Stimulated activated CD8-positive, alpha-beta memory T cell treated with anti-CD3 and anti-CD28 coated beads, Interleukin-15, amount 100 ng/mL, for 1 hour (primary cell): ENCODE data around the gene HACD1.

ENCODE experiments used
- DNase-seq: peaks from one replicate; pipeline ENCODE4 v3.0.0-alpha.2; 2020; ENCODE audit warnings: low read depth

HACD1 gene

GRCh38 chr10:17617031-17617911, at the start of gene HACD1:
TSS of gene HACD1 (minus strand) at chr10:17617374. CDS start at chr10:17617339, 35 bp downstream.
- no peak for DNase-seq

GRCh38 chr10:17665747-17666146, 48.6 kb upstream of the HACD1 start:
- DNase-seq, result no peak

- DNase-seq, result no peak
Measured at GRCh38 chr10:17663450-17663849, 46.3 kb upstream of the HACD1 start.

GRCh38 chr10:17662193-17663138, 45.3 kb upstream of the HACD1 start:
- DNase-seq, result no peak

- no peak for DNase-seq
Measured at GRCh38 chr10:17661510-17661909, 44.3 kb upstream of the HACD1 start.

GRCh38 chr10:17660921-17661320, 43.7 kb upstream of the HACD1 start:
- DNase-seq, result no peak

GRCh38 chr10:17659365-17659764, 42.2 kb upstream of the HACD1 start:
- no peak for DNase-seq

- no peak for DNase-seq
Measured at GRCh38 chr10:17657103-17657500, 39.9 kb upstream of the HACD1 start.

- no peak for DNase-seq
Measured at GRCh38 chr10:17655567-17656146, 38.5 kb upstream of the HACD1 start.

- no peak for DNase-seq
Measured at GRCh38 chr10:17655009-17655408, 37.8 kb upstream of the HACD1 start.

- no peak for DNase-seq
Measured at GRCh38 chr10:17652585-17652984, 35.4 kb upstream of the HACD1 start.

GRCh38 chr10:17651896-17652295, 34.7 kb upstream of the HACD1 start:
- DNase-seq, result no peak

- no peak for DNase-seq
Measured at GRCh38 chr10:17650416-17650815, 33.2 kb upstream of the HACD1 start.

- no peak for DNase-seq
Measured at GRCh38 chr10:17649836-17650235, 32.7 kb upstream of the HACD1 start.

- no peak for DNase-seq
Measured at GRCh38 chr10:17649052-17649451, 31.9 kb upstream of the HACD1 start.

GRCh38 chr10:17648243-17649035, 31.3 kb upstream of the HACD1 start:
- peak; percentile 7 for DNase-seq

GRCh38 chr10:17647326-17647725, 30.2 kb upstream of the HACD1 start:
- DNase-seq, result no peak

GRCh38 chr10:17645621-17646345, 28.6 kb upstream of the HACD1 start:
- no peak for DNase-seq

GRCh38 chr10:17644485-17644943, 27.3 kb upstream of the HACD1 start:
- DNase-seq, result no peak

- peak; percentile 86 for DNase-seq
Measured at GRCh38 chr10:17643755-17644484, 26.7 kb upstream of the HACD1 start, which contains the start of gene STAM. TSS of gene STAM (plus strand) at chr10:17644151. CDS start at chr10:17644340, 189 bp downstream.
